ENCODE measurements around the gene OPCML.

OPCML gene

GRCh38 chr11:133166662-133167061 is 365.6 kb downstream of the OPCML start:
- Histone ChIP-seq H3K27me3 (ENCODE audit: insufficient read depth, low read length) (no peaks in the 10 kb centered on the region), H3K4me2 (ENCODE audit: low read length) (no peak overlapping the region), H3K9ac (ENCODE audit: low read length) (no peak overlapping the region), H3K27ac (ENCODE audit: low read depth, low read length, poor library complexity, severe bottlenecking) (no peak overlapping the region), H3F3A (ENCODE audit: insufficient read depth, low read length) (no peaks in the 10 kb centered on the region), H2AFZ (ENCODE audit: low read length) (no peak overlapping the region), H4K20me1 (ENCODE audit: insufficient read depth, low read length) (no peaks in the 10 kb centered on the region), H3K4me3 (ENCODE audit: low read depth, low read length, poor library complexity, severe bottlenecking) (no peak overlapping the region), H3K36me3 (ENCODE audit: insufficient read depth, low read length) (no peaks in the 10 kb centered on the region), H3K4me1 (ENCODE audit: insufficient read depth, low read length, severe bottlenecking) (no peaks in the 10 kb centered on the region), H3K9me2 (ENCODE audit: low read depth, low read length) (no peaks in the 10 kb centered on the region), H3K9me3 (ENCODE audit: low read length) (no peaks in the 10 kb centered on the region), H3K79me2 (ENCODE audit: insufficient read depth, low read length) (no peaks in the 10 kb centered on the region)
- TF ChIP-seq EZH2 (IDR thresholded peaks at IDR 0.05; ENCODE audit: borderline replicate concordance, low read length) = no peak
- TF ChIP-seq CTCF (IDR thresholded peaks at IDR 0.05; ENCODE audit: low read length) = no peak

- TF ChIP-seq EZH2 (IDR thresholded peaks at IDR 0.05; ENCODE audit: borderline replicate concordance, low read length) (no peak), CTCF (IDR thresholded peaks at IDR 0.05; ENCODE audit: low read length) (no peak)
- Histone ChIP-seq H3K4me2 (ENCODE audit: low read length) (no peak overlapping the region), H4K20me1 (ENCODE audit: insufficient read depth, low read length) (no peaks in the 10 kb centered on the region), H3K27ac (ENCODE audit: low read depth, low read length, poor library complexity, severe bottlenecking) (no peak overlapping the region), H3K9me2 (ENCODE audit: low read depth, low read length) (no peaks in the 10 kb centered on the region), H3K9ac (ENCODE audit: low read length) (no peak overlapping the region), H3K4me1 (ENCODE audit: insufficient read depth, low read length, severe bottlenecking) (no peaks in the 10 kb centered on the region), H2AFZ (ENCODE audit: low read length) (no peak overlapping the region), H3K36me3 (ENCODE audit: insufficient read depth, low read length) (no peaks in the 10 kb centered on the region), H3K4me3 (ENCODE audit: low read depth, low read length, poor library complexity, severe bottlenecking) (no peak overlapping the region), H3K79me2 (ENCODE audit: insufficient read depth, low read length) (no peaks in the 10 kb centered on the region), H3K9me3 (ENCODE audit: low read length) (no peaks in the 10 kb centered on the region), H3K27me3 (ENCODE audit: insufficient read depth, low read length) (no peaks in the 10 kb centered on the region), H3F3A (ENCODE audit: insufficient read depth, low read length) (no peaks in the 10 kb centered on the region)
Observed at GRCh38 chr11:133164986-133165385, 367.3 kb downstream of the OPCML start.

- Histone ChIP-seq H3K27ac (ENCODE audit: low read depth, low read length, poor library complexity, severe bottlenecking) (no peak overlapping the region), H3K4me1 (ENCODE audit: insufficient read depth, low read length, severe bottlenecking) (no peaks in the 10 kb centered on the region), H3K4me2 (ENCODE audit: low read length) (no peak overlapping the region), H3K79me2 (ENCODE audit: insufficient read depth, low read length) (no peaks in the 10 kb centered on the region), H4K20me1 (ENCODE audit: insufficient read depth, low read length) (no peaks in the 10 kb centered on the region), H3K9me3 (ENCODE audit: low read length) (no peaks in the 10 kb centered on the region), H3K4me3 (ENCODE audit: low read depth, low read length, poor library complexity, severe bottlenecking) (no peak overlapping the region), H2AFZ (ENCODE audit: low read length) (no peak overlapping the region), H3F3A (ENCODE audit: insufficient read depth, low read length) (no peaks in the 10 kb centered on the region), H3K9me2 (ENCODE audit: low read depth, low read length) (no peaks in the 10 kb centered on the region), H3K27me3 (ENCODE audit: insufficient read depth, low read length) (no peaks in the 10 kb centered on the region), H3K9ac (ENCODE audit: low read length) (no peak overlapping the region), H3K36me3 (ENCODE audit: insufficient read depth, low read length) (no peaks in the 10 kb centered on the region)
- no peak for TF ChIP-seq EZH2 (IDR thresholded peaks at IDR 0.05; ENCODE audit: borderline replicate concordance, low read length)
- TF ChIP-seq CTCF (IDR thresholded peaks at IDR 0.05; ENCODE audit: low read length) = peak; percentile 59
Observed at GRCh38 chr11:133163463-133164419, 368.6 kb downstream of the OPCML start.

Data from OCI-LY1 (cell line).